ENCODE results near the gene RANBP3. TPM values are rescaled to one million over a fixed set of nuclear protein-coding genes. Genes with fewer than 3 reads are reported as not detected.

RANBP3 gene
- total RNA-seq, 4 donors from 2014 or later, result 55.6 to 85.0 (median 78.0) TPM

DNA sequence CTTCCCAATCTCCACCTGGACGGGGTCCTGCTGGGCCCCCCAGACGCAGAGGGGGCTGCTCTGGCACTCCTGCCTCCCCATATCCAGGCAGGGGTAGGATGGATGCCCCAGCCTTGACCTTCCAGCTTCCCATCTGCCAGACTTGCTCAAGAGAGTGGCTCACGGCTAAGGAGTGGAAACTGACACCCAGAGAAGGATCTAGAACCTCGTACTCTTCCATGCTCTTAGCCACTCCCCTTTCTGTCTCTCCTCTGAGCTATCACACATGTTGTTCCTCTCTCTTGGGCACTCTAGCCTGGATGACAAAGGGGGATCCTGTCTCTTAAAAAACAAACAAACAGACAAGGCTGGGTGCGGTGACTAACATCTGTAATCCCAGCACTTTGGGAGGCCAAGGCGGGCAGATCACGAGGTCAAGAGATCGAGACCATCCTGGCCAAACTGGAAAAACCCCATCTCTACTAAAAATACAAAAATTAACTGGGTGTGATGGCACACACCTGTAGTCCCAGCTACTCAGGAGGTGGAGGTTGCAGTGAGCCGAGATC lies 95.4 kb downstream of the RANBP3 start:
- TF ChIP-seq POLR2A (IDR thresholded peaks at IDR 0.05), result no peak
- no peak for TF ChIP-seq EP300 (IDR thresholded peaks at IDR 0.05)
- TF ChIP-seq, protein P1, sequence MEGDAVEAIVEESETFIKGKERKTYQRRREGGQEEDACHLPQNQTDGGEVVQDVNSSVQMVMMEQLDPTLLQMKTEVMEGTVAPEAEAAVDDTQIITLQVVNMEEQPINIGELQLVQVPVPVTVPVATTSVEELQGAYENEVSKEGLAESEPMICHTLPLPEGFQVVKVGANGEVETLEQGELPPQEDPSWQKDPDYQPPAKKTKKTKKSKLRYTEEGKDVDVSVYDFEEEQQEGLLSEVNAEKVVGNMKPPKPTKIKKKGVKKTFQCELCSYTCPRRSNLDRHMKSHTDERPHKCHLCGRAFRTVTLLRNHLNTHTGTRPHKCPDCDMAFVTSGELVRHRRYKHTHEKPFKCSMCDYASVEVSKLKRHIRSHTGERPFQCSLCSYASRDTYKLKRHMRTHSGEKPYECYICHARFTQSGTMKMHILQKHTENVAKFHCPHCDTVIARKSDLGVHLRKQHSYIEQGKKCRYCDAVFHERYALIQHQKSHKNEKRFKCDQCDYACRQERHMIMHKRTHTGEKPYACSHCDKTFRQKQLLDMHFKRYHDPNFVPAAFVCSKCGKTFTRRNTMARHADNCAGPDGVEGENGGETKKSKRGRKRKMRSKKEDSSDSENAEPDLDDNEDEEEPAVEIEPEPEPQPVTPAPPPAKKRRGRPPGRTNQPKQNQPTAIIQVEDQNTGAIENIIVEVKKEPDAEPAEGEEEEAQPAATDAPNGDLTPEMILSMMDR (IDR thresholded peaks at IDR 0.05), result no peak
- no peak for TF ChIP-seq POLR2AphosphoS5 (IDR thresholded peaks at IDR 0.05)
- no peak for DNase-seq (ENCODE audit: low spot score in 2 of 2)
- Histone ChIP-seq H3K27ac (no peak overlapping the region), H3K9me3 (no peaks in the 10 kb centered on the region), H3K27me3 (peaks cover 23% of the 10 kb centered on the region), H3K4me3 (no peak overlapping the region), H3K4me1 (peaks cover 9% of the 10 kb centered on the region), H3K36me3 (no peaks in the 10 kb centered on the region)
- WGBS, result 69% methylated on average over 8 of the region's 9 CpGs

DNA sequence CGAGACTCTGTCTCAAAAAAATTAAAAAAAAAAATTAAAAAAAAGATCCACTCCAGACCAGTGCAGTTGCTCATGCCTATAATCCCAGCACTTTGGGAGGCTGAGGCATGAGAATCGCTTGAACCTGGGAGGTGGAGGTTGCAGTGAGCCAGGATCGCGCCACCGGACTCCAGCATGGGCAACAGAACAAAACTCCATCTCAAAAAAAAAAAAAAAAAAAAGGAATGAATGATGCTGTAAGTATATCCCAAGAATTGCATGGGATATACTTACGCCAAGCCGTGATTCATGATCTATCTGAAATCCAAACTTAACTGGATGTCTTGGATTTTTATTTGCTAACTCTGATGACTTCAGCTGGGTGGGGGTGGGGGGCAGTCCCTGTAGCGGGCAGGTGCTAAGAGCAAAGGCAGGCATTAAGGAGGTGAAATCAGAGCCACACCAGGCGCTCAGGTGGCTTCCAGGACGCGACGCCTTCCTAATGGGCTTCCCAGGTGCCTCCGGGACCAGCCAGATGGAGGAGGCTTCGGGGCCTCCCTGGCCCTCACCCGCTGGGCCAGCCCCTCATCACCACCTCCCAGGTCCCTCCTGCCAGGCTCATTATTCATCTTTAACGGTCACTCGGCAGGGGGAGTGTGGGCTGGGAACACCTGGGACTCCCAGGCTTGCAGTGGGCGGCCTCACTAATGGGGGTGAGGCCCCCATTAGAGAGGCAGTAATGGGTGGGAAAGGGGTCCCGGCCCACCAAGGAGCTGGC lies 96.2 kb downstream of the RANBP3 start:
- Histone ChIP-seq H3K36me3 (no peaks in the 10 kb centered on the region), H3K9me3 (no peaks in the 10 kb centered on the region), H3K27ac (no peak overlapping the region), H3K27me3 (peaks cover 23% of the 10 kb centered on the region), H3K4me1 (peaks cover 9% of the 10 kb centered on the region), H3K4me3 (no peak overlapping the region)
- WGBS, result 63% methylated on average over 16 of the region's 19 CpGs
- DNase-seq (ENCODE audit: low spot score in 2 of 2), result no peak
- no peak for TF ChIP-seq EP300 (IDR thresholded peaks at IDR 0.05)

DNA sequence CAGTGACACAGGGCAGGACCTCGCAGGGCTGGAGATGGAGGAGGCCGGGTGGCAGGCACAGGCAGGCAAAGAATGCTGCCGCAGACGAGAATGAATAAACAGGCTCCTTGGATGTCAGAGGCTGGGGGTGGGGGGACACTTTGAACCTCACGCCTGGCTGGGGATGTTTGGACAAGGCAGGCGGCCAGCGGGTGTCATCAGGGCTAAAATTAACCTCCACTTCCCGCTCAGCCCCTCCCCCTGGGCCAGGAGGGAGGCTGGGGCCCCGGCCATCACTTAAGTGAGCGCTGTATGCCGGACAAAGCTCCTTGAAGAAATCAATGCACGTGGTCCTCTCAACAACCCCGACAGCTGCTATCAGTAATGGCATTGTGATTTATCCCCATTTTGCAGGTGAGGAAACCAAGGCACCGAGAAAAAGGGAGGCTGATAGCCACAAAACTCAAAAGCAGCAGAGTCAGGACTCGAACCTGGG lies 97.3 kb downstream of the RANBP3 start:
- Histone ChIP-seq H3K27me3 (peaks cover 23% of the 10 kb centered on the region), H3K36me3 (no peaks in the 10 kb centered on the region), H3K27ac (no peak overlapping the region), H3K4me3 (no peak overlapping the region), H3K4me1 (peaks cover 9% of the 10 kb centered on the region), H3K9me3 (no peaks in the 10 kb centered on the region)
- TF ChIP-seq POLR2AphosphoS5 (IDR thresholded peaks at IDR 0.05) (no peak), POLR2A (IDR thresholded peaks at IDR 0.05) (no peak), EP300 (IDR thresholded peaks at IDR 0.05) (no peak)
- TF ChIP-seq, protein P1 (IDR thresholded peaks at IDR 0.05), result no peak
- WGBS, result 15% methylated on average over 12 of the region's 15 CpGs
- no peak for DNase-seq (ENCODE audit: low spot score in 2 of 2)

DNA sequence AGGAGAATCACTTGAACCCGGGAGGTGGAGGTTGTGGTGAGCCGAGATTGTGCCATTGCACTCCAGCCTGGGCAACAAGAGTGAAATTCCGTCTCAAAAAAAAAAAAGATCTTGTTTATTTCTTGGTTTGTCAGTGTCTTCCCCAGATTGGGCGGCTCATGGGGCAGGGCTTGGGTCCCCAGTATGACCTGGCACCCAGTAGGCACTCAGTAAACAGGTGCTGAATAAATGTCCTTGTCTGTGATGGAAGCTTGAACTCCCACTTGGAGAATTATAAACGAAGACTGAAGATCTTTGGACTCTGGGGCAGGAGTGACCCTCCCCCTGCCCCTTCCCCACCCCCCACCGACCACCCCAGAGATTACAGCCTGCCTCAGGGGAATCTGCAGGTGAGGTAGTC lies 97.7 kb downstream of the RANBP3 start:
- peaks cover 23% of the 10 kb centered on the region for H3K27me3 ChIP-seq

DNA sequence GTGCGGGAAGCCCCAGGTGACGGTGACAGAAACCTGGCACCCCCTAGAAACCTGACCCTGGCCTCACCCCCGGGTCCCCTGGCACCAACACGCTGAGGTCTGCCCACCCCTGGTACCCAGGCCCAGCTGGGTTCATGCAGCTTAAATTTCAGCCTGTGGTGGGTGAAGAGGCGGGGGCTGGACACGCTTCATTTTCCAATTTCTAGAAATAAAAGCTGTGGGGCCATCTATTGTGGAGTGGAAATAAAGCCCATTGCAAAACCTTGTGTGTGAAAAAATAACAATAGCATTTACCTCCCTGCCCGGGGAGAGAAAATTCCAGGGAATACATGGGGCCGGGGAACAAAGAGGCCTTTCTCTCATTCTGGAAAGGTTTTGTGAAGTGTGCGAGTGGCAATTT lies 100.1 kb downstream of the RANBP3 start:
- TF ChIP-seq EP300 (IDR thresholded peaks at IDR 0.05) (no peak), POLR2AphosphoS5 (IDR thresholded peaks at IDR 0.05) (no peak), POLR2A (IDR thresholded peaks at IDR 0.05) (no peak)
- TF ChIP-seq, protein P1 (IDR thresholded peaks at IDR 0.05), result no peak
- Histone ChIP-seq H3K36me3 (no peaks in the 10 kb centered on the region), H3K4me3 (no peak overlapping the region), H3K9me3 (no peaks in the 10 kb centered on the region), H3K27ac (no peak overlapping the region), H3K4me1 (peaks cover 9% of the 10 kb centered on the region), H3K27me3 (peaks cover 23% of the 10 kb centered on the region)
- 81% methylated on average over 9 of the region's 9 CpGs for WGBS
- DNase-seq (ENCODE audit: low spot score in 2 of 2), result no peak

More for the DNA sequence above, 97.7 kb downstream of the RANBP3 start:
- no peak overlapping the region for H3K27ac ChIP-seq
- H3K36me3 ChIP-seq, result no peaks in the 10 kb centered on the region
- H3K4me3 ChIP-seq, result no peak overlapping the region
- TF ChIP-seq EP300 (IDR thresholded peaks at IDR 0.05) (no peak), POLR2AphosphoS5 (IDR thresholded peaks at IDR 0.05) (no peak), POLR2A (IDR thresholded peaks at IDR 0.05) (no peak)
- TF ChIP-seq, protein P1 (IDR thresholded peaks at IDR 0.05), result no peak
- no peak for DNase-seq (ENCODE audit: low spot score in 2 of 2)
- 52% methylated on average over 5 of the region's 6 CpGs for WGBS
- peaks cover 9% of the 10 kb centered on the region for H3K4me1 ChIP-seq
- H3K9me3 ChIP-seq, result no peaks in the 10 kb centered on the region
